ENCODE data around the gene ZNF774.
"Not testable (repeated sequence)": the region's sequence is repeated elsewhere in the genome, so short reads cannot be mapped to it uniquely, and the experiment has no call there.

ZNF774 gene

GRCh38 chr15:90352107-90352893, at the start of gene ZNF774:
Gene ZNF774, plus strand, starts transcription at chr15:90352284. Its CDS starts 2,377 bp downstream, at chr15:90354661.
- DNase-seq, result peak; percentile 94

GRCh38 chr15:90305355-90305754, 46.7 kb upstream of the ZNF774 start:
- not testable (repeated sequence) for DNase-seq

- no peak for DNase-seq
Observed at GRCh38 chr15:90305932-90306331, 46.2 kb upstream of the ZNF774 start.

- DNase-seq, result no peak
Observed at GRCh38 chr15:90306560-90306959, 45.5 kb upstream of the ZNF774 start.

GRCh38 chr15:90307661-90308060, 44.4 kb upstream of the ZNF774 start:
- DNase-seq, result no peak

- DNase-seq, result no peak
Observed at GRCh38 chr15:90309020-90309419, 43.1 kb upstream of the ZNF774 start.

- DNase-seq, result peak; percentile 50
Observed at GRCh38 chr15:90315278-90315982, 36.7 kb upstream of the ZNF774 start.

- DNase-seq, result no peak
Observed at GRCh38 chr15:90316139-90316538, 35.9 kb upstream of the ZNF774 start.

GRCh38 chr15:90318591-90318990, 33.5 kb upstream of the ZNF774 start:
- no peak for DNase-seq

- DNase-seq, result peak; percentile 90
Observed at GRCh38 chr15:90320062-90320884, 31.8 kb upstream of the ZNF774 start.

- no peak for DNase-seq
Observed at GRCh38 chr15:90320885-90321278, 31.2 kb upstream of the ZNF774 start.

- no peak for DNase-seq
Observed at GRCh38 chr15:90322538-90322937, 29.5 kb upstream of the ZNF774 start.

- DNase-seq, result no peak
Observed at GRCh38 chr15:90325726-90326125, 26.4 kb upstream of the ZNF774 start.

GRCh38 chr15:90326441-90326840, 25.6 kb upstream of the ZNF774 start:
- DNase-seq, result no peak

- no peak for DNase-seq
Observed at GRCh38 chr15:90327311-90327710, 24.8 kb upstream of the ZNF774 start.

GRCh38 chr15:90334304-90334731, 17.8 kb upstream of the ZNF774 start:
- no peak for DNase-seq

- DNase-seq, result peak; percentile 81
Observed at GRCh38 chr15:90336705-90337141, 15.4 kb upstream of the ZNF774 start.

GRCh38 chr15:90337256-90337655, 14.8 kb upstream of the ZNF774 start:
- no peak for DNase-seq

GRCh38 chr15:90338532-90338931, 13.6 kb upstream of the ZNF774 start:
- no peak for DNase-seq

- no peak for DNase-seq
Observed at GRCh38 chr15:90340345-90340744, 11.7 kb upstream of the ZNF774 start.

GRCh38 chr15:90343302-90343790, 8.7 kb upstream of the ZNF774 start:
- DNase-seq, result peak; percentile 57

GRCh38 chr15:90344662-90345061, 7.4 kb upstream of the ZNF774 start:
- DNase-seq, result no peak

GRCh38 chr15:90345857-90346256, 6.2 kb upstream of the ZNF774 start:
- no peak for DNase-seq
